NCI-H1417 (cell line): ENCODE results near the gene WNK2.

Experiments used
- DNase-seq, 3 experiments: peaks; one replicate each; lab custom pipeline; 2025; lab: John Stamatoyannopoulos, UW

WNK2 gene

DNA sequence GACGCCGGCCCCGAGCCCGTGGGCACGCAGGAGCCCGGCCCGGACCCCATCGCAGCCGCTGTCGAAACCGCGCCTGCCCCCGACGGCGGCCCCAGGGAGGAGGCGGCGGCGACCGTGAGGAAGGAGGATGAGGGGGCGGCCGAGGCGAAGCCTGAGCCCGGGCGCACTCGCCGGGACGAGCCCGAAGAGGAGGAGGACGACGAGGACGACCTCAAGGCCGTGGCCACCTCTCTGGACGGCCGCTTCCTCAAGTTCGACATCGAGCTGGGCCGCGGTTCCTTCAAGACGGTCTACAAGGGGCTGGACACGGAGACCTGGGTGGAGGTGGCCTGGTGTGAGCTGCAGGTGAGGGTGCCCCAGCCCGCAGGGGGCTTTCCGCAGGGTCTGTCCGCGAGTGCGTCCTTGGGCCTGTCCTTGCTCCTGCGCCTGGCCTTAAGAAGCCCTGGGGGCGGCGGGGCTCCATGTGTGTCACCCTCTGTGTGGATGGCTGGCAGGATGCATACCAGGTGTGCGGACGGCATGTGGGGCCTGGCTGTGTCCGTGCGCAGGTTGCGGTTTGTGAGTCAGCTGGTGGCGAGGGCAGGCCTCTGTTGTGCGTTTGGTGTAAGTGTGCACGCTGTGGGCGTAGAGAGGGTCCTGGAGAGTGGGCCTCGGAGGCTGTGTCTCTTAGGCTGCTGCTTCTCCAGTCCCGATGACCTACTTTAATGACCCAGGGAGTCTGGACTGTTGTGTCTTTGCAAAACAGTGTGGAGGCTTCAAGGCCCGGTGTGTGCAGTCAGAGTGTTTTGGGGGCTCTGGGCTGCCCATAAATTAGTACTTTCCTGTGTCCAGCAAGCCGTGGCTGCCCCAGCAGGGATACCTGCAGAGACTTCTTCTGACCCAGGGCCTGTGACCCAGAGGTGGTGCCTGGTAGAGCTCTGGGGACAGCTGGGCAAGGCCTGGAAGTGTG lies 1.6 kb downstream of the WNK2 start:
- DNase-seq, result peak in 2 of 3 experiments; percentile 38 to 45

DNA sequence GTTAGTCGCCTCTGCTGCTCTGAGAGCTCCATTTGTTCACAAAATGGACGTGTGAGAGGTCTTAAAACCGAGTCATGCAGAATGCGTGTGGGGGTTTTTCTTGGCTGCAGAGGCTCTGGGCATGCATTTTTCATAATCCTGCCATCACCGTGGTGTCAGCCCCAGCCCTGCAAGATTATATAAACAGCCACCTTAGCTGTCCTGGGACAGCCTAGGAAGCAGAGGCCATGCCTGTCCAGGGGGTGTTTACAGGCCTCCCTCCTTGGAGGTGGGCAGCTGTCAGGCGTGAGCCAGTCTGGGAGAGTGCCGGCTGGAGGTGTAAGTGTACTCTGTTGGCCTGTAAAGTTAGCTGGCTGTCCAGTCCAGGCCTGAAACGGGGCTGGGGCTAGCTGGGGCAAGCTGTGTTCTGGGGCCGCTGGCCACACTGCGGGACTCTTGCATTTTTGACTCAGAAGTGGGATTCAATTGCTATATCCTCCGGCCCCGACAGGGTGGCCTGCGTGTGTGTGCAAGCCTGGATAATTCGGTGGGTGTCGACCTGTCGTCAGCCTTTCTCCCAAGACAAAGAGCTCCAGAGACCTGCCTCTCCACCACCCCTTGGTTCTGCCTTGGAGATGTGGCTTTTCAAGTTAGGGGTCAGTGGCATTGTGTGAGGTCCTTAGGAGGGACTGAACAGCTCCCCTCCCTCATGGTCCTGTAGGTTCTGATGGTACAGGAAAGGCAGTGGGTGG lies 2.4 kb downstream of the WNK2 start:
- no peak for DNase-seq

- DNase-seq, result no peak
Measured at GRCh38 chr9:93187047-93187446, 3.1 kb downstream of the WNK2 start.

DNA sequence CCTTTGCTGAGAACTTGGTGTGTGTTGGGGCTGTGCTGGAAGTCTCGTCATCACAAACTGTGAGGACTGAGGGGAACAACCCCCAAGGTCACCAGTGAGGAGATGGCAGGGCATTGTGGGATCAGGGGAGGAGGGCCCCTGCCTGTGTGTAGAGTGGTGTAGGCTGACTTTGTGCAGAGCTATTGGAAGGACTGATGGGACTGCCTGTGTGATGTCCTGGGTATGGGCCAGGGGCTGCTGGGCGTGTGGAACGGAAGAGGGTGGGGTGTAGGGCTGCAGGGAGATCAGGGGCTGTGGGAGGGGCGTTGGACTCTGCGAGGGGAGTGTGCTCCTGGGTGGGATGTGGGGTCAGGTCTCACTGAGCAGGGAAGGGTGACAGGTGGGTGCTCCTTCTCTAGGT lies 3.6 kb downstream of the WNK2 start:
- DNase-seq, result no peak

DNA sequence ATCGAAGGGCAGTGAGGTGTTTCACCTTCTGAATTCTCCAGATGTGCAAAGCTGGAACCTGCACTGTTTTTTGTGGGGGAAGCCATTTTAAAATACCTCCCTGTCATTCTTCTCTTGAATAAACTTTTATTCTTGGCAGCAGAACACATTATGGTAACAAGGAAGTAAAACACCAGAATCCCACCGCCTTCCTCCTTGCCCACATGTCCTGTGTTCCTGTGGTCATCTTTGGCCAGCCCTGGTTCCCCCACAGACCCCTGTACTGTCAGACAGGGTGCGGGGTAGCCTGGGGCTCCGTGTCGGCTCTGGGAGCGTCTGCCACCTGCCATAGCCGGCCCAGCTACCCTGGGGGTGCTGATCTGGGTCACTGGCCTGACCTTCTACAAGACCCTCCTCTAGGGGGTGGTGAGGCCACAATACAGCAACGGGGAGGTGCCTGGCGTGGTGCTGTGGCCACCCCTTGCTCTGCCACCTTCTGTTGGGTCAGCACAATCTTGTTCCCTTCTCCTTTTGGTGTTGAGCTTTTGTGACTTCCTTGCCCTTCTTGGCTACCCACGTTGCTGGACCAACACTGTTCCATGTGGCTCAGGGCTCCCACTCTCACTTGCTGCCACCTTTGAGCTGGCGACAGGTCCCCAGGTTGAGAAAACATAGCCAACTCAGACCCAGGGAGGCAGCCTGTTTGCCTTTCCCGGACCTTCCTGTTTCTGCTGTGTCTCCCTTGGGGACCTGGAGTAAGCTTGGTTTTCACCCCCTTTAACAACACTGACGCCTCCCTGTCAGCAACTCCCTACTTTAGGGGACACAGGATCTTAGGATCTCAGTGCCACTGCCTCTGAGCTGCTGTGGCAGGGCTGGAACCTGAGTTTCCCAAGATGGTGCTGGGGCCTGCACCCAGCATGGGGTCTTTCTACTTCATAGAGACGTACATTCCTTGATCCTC lies 4.8 kb downstream of the WNK2 start:
- DNase-seq, result no peak

GRCh38 chr9:93189369-93190132 lies 5.6 kb downstream of the WNK2 start:
- DNase-seq, result no peak

GRCh38 chr9:93190133-93190525 lies 6.2 kb downstream of the WNK2 start:
- DNase-seq, result no peak

GRCh38 chr9:93190656-93191353 lies 6.9 kb downstream of the WNK2 start:
- no peak for DNase-seq

DNA sequence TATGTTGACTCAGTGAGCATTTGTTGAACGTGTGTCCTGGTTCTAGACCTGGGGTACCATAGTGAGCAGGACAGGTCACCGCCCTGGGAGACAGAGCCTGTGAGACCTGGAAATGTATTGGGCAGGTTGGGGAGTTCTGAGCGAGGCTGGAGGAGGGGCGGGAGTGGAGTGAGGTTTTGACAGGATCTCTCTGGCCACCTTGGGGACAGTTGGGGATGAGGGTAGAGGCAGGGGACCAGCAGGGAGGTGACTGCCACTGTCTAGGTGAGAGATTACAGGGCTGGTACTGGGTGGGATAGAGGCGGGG lies 7.4 kb downstream of the WNK2 start:
- no peak for DNase-seq

GRCh38 chr9:93192721-93193387 lies 8.9 kb downstream of the WNK2 start:
- no peak for DNase-seq

DNA sequence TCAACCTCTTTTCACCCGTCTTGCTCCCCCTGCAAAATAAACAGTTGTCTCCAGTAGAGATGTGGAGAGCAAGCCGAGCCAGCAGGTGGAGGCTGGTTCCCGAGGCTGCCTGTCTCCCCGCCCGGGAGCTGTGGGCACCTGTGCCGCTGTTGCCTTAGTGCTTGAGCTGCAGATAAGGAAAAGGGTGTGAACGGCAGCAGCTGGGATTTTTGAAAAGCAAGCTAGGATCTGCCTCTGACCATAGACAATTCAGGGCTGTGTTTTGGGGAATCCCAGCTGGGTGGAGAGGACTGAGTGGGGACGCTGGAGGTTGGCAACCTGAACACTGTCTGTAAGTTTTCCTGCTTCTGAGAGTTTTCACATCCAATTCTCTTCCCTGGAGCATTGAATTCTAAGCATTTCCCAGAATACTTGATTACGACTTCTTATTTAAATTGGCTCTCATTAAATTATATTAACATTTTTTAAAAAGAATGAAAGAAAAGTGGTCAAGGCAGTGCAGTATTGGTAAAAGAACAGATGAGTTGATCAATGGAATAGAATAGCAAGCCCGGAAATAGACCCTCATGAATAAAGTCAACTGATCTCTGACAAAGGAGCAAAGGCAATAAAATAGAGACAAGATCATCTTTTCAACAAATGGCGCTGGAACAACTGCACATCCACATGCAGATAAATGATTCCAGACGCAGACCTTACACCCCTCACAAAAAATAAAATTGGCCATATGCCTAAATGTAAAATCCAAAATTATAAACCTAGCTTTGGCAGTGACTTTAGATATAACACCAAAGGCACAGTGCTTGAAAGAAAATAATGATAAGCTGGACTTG lies 9.7 kb downstream of the WNK2 start:
- DNase-seq, result peak; percentile 64 to 79 (median 65)

DNA sequence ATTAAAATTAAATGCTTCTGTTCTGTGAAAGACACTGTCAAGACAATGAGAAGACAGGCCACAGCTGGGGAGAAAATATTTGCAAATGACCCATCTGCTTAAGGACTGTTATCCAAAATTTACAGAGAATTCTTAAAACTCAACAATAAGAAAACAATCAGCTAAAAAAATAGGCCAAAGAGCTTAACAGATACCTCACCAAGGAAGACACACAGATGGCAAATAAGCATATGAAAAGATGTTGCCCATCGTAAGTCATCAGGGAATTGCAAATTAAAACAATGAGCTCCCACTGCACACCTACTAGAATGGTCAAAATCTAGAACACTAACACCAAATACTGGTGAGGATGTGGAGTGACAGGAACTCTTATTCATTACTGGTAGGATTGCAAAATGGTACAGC lies 10.3 kb downstream of the WNK2 start:
- DNase-seq, result no peak

DNA sequence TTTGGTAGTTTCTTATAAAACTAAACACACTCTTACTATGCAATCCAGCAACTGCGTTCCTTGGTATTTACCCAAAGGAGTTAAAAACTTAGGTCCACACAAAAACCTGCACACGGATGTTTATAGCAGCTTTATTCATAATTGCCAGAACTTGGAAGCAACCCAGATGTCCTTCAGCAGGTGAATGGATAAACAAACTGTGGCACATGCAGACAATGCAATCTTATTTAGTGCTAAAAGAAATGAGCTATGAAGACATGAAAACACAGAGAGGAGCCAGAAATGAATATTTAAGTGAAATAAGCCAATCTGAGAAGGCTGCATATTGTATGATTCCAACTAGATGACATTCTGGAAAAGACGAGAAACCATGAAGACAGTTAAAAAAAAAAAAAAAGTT lies 10.7 kb downstream of the WNK2 start:
- peak; percentile 4 to 51 (median 36) for DNase-seq

DNA sequence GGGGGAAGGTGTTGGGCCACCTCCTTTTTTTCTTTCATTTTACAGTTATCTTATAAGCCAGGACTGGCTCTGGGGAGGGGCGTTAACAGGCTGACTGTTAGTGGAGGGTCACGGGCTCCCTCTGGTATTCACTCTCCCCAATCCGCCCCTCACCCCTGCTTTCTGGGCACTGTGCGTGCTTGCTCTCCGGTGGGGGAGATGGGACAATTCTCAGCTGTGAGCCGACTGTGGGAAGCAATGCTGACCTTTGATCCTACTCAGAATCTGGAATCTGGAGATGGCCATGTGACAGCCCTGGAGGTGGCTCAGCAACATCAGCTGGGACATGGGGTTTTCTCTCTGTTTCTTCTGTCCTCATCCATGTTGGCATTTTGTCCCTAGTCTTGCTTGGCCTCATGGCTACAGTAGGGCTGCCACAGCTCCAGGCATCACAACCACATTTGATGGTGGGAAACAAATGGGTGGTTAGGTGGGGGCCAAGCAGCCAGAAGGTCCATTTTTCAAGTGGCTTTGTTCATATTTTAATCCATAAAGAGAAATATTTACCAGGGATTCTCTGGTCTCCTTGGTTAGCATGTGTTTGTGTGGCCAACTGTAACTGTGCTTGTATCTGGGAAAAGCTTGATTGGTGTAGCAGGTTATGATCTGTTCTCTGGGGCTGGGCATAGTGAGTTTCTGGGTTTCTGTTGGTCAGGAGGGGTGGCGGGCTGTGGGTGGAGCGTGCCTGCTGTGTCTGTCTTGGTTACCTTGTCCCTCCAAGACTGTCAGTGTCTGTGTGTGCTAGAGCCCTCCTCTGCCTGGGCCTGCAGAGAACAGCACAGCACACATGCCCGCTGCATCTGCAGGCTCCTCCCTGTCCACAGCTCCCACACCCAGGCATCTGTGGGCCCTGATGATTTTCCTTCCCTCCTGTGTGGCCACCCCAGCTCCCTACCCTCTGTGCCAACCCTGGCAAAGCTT lies 12.4 kb downstream of the WNK2 start:
- DNase-seq, result no peak

DNA sequence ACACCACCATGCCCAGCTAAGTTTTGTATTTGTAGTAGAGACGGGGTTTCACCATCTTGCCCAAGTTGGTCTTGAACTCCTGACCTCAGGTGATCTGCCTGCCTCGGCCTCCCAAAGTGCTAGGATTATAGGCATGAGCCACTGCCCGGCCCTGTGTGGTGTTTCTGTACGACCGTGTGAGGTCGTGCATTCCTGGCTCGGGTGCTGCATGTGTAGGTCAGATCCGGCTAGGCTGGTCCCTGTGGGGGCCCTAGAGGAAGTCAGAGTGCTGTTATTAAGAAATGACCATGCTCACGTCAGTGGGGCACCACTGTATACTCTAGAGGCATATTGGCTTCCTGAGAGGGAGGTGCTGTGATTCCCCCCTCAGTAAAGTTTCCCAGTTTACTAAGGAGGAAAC lies 13.7 kb downstream of the WNK2 start:
- no peak for DNase-seq

GRCh38 chr9:93198117-93198837 lies 14.3 kb downstream of the WNK2 start:
- peak in 1 of 3 experiments; percentile 40 for DNase-seq

DNA sequence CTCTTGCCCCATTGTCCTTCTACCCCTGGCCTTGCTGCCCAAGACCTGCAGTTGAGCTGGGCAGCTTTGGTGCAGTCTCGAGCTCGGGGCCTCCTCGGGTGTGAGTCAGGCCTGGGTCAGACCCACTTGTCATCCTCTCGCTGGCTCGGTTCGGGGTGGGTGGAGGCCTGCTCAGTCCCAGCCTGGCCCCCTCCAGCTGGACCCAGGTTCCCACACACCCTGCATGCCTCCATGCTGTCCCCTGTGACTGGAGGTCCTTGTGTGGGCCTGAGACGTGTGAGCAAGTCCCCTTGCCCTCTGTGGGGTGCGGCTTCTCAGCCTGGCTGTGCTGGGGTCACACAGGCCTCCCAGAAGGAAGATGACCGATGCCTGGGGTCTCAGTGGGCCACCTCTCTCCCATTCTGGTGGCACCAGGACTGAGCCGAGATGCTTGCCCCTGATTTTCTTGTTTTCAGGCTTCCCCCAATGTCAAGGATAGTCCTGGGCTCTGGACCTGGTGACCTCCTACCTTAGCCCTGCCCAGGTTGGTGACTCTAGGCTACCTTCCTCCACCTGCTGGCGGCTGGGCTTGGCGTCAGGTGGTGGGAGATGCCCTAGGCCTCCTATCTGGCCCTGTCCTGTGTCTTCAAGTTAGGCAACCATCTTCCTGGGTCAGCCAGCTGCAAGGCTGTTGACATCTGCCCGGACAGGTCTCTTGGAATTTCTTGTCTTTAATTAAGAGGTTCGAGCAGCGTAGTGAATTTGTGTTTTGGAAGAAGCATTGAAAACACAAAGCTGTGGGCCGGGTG lies 15.1 kb downstream of the WNK2 start:
- no peak for DNase-seq
